A673 (cell line): ENCODE results near the gene KRT82.

Experiments used
- EZH2 ChIP-seq: fragments of 200-600 bp; sonication (generic); IDR thresholded peaks from 2 replicates; pipeline ENCODE4 v1.6.1; 2017; ENCODE audit warnings: borderline replicate concordance, low read depth, mild to moderate bottlenecking, mixed read lengths, antibody characterized with exemption, low read length; ENCODE audit not compliant: poor library complexity, severe bottlenecking
- TF ChIP-seq, protein P1 (sequence below): fragments of 300-800, 200-600 bp; sonication (generic); conservative IDR thresholded peaks from 2 replicates; pipeline ENCODE4 v1.5.1; 2017; ENCODE audit warnings: low read depth, mild to moderate bottlenecking, antibody characterized with exemption, low read length, moderate library complexity, mixed read lengths

DNA sequence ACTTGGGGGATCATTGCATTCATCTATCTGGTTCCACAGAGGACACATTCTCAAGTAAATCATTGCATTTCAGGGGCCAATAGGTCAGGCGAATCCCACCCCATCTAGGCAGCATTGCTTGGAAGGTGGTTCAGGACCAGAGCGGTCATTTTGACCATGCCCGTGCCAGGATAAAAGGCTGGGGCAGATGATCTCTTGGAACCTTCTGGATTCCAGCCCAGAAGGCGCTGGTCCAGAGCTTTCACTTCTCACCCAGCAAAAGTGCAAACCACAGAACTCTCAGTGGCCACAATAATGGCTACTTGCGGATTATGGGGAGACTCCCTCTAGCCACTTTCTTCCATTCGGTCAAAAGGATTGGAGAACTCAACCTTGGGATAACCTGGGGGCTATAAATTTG, 38.3 kb downstream of the KRT82 start:
- TF ChIP-seq, protein P1, sequence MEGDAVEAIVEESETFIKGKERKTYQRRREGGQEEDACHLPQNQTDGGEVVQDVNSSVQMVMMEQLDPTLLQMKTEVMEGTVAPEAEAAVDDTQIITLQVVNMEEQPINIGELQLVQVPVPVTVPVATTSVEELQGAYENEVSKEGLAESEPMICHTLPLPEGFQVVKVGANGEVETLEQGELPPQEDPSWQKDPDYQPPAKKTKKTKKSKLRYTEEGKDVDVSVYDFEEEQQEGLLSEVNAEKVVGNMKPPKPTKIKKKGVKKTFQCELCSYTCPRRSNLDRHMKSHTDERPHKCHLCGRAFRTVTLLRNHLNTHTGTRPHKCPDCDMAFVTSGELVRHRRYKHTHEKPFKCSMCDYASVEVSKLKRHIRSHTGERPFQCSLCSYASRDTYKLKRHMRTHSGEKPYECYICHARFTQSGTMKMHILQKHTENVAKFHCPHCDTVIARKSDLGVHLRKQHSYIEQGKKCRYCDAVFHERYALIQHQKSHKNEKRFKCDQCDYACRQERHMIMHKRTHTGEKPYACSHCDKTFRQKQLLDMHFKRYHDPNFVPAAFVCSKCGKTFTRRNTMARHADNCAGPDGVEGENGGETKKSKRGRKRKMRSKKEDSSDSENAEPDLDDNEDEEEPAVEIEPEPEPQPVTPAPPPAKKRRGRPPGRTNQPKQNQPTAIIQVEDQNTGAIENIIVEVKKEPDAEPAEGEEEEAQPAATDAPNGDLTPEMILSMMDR, result no peak
- no peak for TF ChIP-seq EZH2
